Measurements from ENCODE around the gene SAMD5.

DNA sequence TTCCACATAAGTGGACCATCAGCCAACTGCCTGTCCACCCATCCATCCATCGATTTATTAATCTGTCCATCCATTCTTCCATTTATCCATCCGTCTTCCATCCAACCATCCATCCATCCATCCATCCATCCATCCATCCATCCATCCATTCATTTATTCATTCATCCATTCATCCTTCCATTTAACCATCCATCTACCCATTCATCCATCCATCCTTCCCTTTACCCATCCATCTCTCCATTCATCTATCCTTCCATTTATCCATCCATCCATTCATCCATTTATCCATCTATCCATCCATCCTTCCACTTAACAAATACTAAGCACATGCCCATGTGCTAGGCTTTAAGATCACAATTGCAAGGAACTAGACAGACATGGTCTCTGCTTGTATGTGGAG lies 6.8 kb downstream of the SAMD5 start:
- TF ChIP-seq, protein P1, sequence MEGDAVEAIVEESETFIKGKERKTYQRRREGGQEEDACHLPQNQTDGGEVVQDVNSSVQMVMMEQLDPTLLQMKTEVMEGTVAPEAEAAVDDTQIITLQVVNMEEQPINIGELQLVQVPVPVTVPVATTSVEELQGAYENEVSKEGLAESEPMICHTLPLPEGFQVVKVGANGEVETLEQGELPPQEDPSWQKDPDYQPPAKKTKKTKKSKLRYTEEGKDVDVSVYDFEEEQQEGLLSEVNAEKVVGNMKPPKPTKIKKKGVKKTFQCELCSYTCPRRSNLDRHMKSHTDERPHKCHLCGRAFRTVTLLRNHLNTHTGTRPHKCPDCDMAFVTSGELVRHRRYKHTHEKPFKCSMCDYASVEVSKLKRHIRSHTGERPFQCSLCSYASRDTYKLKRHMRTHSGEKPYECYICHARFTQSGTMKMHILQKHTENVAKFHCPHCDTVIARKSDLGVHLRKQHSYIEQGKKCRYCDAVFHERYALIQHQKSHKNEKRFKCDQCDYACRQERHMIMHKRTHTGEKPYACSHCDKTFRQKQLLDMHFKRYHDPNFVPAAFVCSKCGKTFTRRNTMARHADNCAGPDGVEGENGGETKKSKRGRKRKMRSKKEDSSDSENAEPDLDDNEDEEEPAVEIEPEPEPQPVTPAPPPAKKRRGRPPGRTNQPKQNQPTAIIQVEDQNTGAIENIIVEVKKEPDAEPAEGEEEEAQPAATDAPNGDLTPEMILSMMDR (IDR thresholded peaks at IDR 0.05; ENCODE audit: poor library complexity, severe bottlenecking), result no peak
- TF ChIP-seq EZH2 (IDR thresholded peaks at IDR 0.05; ENCODE audit: borderline replicate concordance, insufficient read depth, low read length, poor library complexity, severe bottlenecking) (no peak), SMC3 (conservative IDR thresholded peaks at IDR 0.05; ENCODE audit: poor library complexity) (no peak)
- TF ChIP-seq, protein P2, sequence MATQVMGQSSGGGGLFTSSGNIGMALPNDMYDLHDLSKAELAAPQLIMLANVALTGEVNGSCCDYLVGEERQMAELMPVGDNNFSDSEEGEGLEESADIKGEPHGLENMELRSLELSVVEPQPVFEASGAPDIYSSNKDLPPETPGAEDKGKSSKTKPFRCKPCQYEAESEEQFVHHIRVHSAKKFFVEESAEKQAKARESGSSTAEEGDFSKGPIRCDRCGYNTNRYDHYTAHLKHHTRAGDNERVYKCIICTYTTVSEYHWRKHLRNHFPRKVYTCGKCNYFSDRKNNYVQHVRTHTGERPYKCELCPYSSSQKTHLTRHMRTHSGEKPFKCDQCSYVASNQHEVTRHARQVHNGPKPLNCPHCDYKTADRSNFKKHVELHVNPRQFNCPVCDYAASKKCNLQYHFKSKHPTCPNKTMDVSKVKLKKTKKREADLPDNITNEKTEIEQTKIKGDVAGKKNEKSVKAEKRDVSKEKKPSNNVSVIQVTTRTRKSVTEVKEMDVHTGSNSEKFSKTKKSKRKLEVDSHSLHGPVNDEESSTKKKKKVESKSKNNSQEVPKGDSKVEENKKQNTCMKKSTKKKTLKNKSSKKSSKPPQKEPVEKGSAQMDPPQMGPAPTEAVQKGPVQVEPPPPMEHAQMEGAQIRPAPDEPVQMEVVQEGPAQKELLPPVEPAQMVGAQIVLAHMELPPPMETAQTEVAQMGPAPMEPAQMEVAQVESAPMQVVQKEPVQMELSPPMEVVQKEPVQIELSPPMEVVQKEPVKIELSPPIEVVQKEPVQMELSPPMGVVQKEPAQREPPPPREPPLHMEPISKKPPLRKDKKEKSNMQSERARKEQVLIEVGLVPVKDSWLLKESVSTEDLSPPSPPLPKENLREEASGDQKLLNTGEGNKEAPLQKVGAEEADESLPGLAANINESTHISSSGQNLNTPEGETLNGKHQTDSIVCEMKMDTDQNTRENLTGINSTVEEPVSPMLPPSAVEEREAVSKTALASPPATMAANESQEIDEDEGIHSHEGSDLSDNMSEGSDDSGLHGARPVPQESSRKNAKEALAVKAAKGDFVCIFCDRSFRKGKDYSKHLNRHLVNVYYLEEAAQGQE (IDR thresholded peaks at IDR 0.05; ENCODE audit: borderline replicate concordance), result no peak
